Neural cell (in vitro differentiated cells): Measurements from ENCODE around the gene STK10. TPM values are rescaled to one million over a fixed set of nuclear protein-coding genes. Genes with fewer than 3 reads are reported as not detected.

Source experiments
- H2AFZ ChIP-seq: fragments of 200-600, 300-800 bp; sonication (generic), shearing (Covaris generic); 2 replicates; pipeline ENCODE4 v1.6.0; 2014; ENCODE audit warnings: low read depth, mild to moderate bottlenecking, antibody characterized with exemption, low read length, moderate library complexity
- H3F3A ChIP-seq: fragments of 200-600 bp; shearing (Covaris generic); 2 replicates; pipeline ENCODE4 v1.6.1; 2016; ENCODE audit warnings: mild to moderate bottlenecking, moderate library complexity, mixed read lengths, antibody characterized with exemption, low read length; ENCODE audit not compliant: insufficient read depth, poor library complexity, severe bottlenecking
- H3K27ac ChIP-seq: fragments of 200-600, 300-800 bp; sonication (generic), shearing (Covaris generic); 2 replicates; pipeline ENCODE4 v1.5.1; 2014; ENCODE audit warnings: mild to moderate bottlenecking, low read length, moderate library complexity
- H3K27me3 ChIP-seq: fragments of 300-800, 200-600 bp; sonication (generic), shearing (Covaris generic); 2 replicates; pipeline ENCODE4 v1.6.0; 2014; ENCODE audit warnings: mild to moderate bottlenecking, low read depth, low read length, moderate library complexity; ENCODE audit not compliant: insufficient read depth
- H3K36me3 ChIP-seq: fragments of 300-800, 200-600 bp; sonication (generic), shearing (Covaris generic); 2 replicates; pipeline ENCODE4 v1.5.1; 2014; ENCODE audit warnings: mild to moderate bottlenecking, antibody characterized with exemption, low read length, moderate library complexity; ENCODE audit not compliant: insufficient read depth
- H3K4me2 ChIP-seq: fragments of 300-800, 200-600 bp; sonication (generic), shearing (Covaris generic); 2 replicates; pipeline ENCODE4 v1.6.0; 2014; ENCODE audit warnings: mild to moderate bottlenecking, low read length
- H3K4me3 ChIP-seq: fragments of 300-800, 200-600 bp; sonication (generic), shearing (Covaris generic); 2 replicates; pipeline ENCODE4 v1.5.1; 2014; ENCODE audit warnings: mild to moderate bottlenecking, low read length, moderate library complexity
- H3K79me2 ChIP-seq: fragments of 200-600 bp; shearing (Covaris generic); replicated peaks from 2 replicates; pipeline ENCODE4 v1.6.0; 2014; ENCODE audit warnings: mild to moderate bottlenecking, low read length, moderate library complexity; ENCODE audit not compliant: insufficient read depth
- H3K9ac ChIP-seq: fragments of 300-800, 200-600 bp; sonication (generic), shearing (Covaris generic); 2 replicates; pipeline ENCODE4 v1.6.1; 2016; ENCODE audit warnings: mild to moderate bottlenecking, low read length, mixed read lengths
- H3K9me2 ChIP-seq: fragments of 200-600 bp; shearing (Covaris generic); 2 replicates; pipeline ENCODE4 v1.6.1; 2016; ENCODE audit warnings: mild to moderate bottlenecking, low read length, mixed read lengths; ENCODE audit not compliant: insufficient read depth
- H3K9me3 ChIP-seq: fragments of 200-600, 300-800 bp; sonication (generic), shearing (Covaris generic); 2 replicates; pipeline ENCODE4 v1.6.1; 2016; ENCODE audit warnings: mild to moderate bottlenecking, mixed run types, low read length, moderate library complexity, mixed read lengths
- H4K20me1 ChIP-seq: fragments of 200-600 bp; shearing (Covaris generic); 2 replicates; pipeline ENCODE4 v1.6.1; 2016; ENCODE audit warnings: mild to moderate bottlenecking, mixed run types; ENCODE audit not compliant: insufficient read depth
- CTCF ChIP-seq: fragments of 450-650 bp; IDR thresholded peaks from 2 replicates; pipeline ENCODE4 v1.5.1; 2014; ENCODE audit warnings: antibody characterized with exemption, mild to moderate bottlenecking, moderate library complexity; ENCODE audit not compliant: poor library complexity, severe bottlenecking
- EP300 ChIP-seq: fragments of 450-650 bp; conservative IDR thresholded peaks from 2 replicates; pipeline ENCODE4 v1.6.1; 2014; ENCODE audit warnings: antibody characterized with exemption, mild to moderate bottlenecking, moderate library complexity; ENCODE audit not compliant: poor library complexity, severe bottlenecking
- EZH2 ChIP-seq: fragments of 200-600, 300-800 bp; shearing (Covaris generic), sonication (generic); IDR thresholded peaks from 2 replicates; pipeline ENCODE4 v1.6.1; 2014; ENCODE audit warnings: antibody characterized with exemption, low read length, borderline replicate concordance, mild to moderate bottlenecking; ENCODE audit not compliant: insufficient read depth, poor library complexity, severe bottlenecking
- MXI1 ChIP-seq: fragments of 450-650 bp; conservative IDR thresholded peaks from 2 replicates; pipeline ENCODE4 v1.6.1; 2014; ENCODE audit warnings: antibody characterized with exemption, mild to moderate bottlenecking; ENCODE audit not compliant: poor library complexity, severe bottlenecking
- POLR2AphosphoS5 ChIP-seq: IDR thresholded peaks from 2 replicates; pipeline ENCODE4 v1.6.1; 2012
- RAD21 ChIP-seq: fragments of 450-650 bp; conservative IDR thresholded peaks from 2 replicates; pipeline ENCODE4 v1.6.1; 2014; ENCODE audit warnings: antibody characterized with exemption, mild to moderate bottlenecking, moderate library complexity
- REST ChIP-seq: IDR thresholded peaks from 2 replicates; pipeline ENCODE4 v1.6.1; 2012; ENCODE audit warnings: borderline replicate concordance
- SMC3 ChIP-seq: fragments of 450-650 bp; conservative IDR thresholded peaks from 2 replicates; pipeline ENCODE4 v1.6.1; 2014; ENCODE audit warnings: antibody characterized with exemption, mild to moderate bottlenecking, moderate library complexity; ENCODE audit not compliant: poor library complexity
- TAF1 ChIP-seq: IDR thresholded peaks from 2 replicates; pipeline ENCODE4 v1.6.1; 2012; ENCODE audit warnings: low read depth
- polyA plus RNA-seq: library from polyadenylated mRNA; depleted of rRNA; stranded (reverse); fragments of >200 nt; gene quantifications from 2 replicates; pipeline ENCODE4 v1.2.3, GENCODE V29; 2014

Gene STK10
- polyA plus RNA-seq, 1 donor from 2014 or later: 8.2 TPM

GRCh38 chr5:172098883-172099282, 89.1 kb downstream of the STK10 start:
- Histone ChIP-seq H3K27ac (no peak overlapping the region), H3K27me3 (no peaks in the 10 kb centered on the region), H3K36me3 (no peaks in the 10 kb centered on the region), H2AFZ (no peak overlapping the region), H3K9me2 (no peaks in the 10 kb centered on the region), H3F3A (no peaks in the 10 kb centered on the region), H3K4me2 (no peak overlapping the region), H3K9me3 (no peaks in the 10 kb centered on the region), H3K4me3 (no peak overlapping the region), H3K79me2 (no peaks in the 10 kb centered on the region), H3K9ac (no peak overlapping the region), H4K20me1 (no peaks in the 10 kb centered on the region)
- TF ChIP-seq TAF1: no peak
- TF ChIP-seq CTCF: no peak

DNA sequence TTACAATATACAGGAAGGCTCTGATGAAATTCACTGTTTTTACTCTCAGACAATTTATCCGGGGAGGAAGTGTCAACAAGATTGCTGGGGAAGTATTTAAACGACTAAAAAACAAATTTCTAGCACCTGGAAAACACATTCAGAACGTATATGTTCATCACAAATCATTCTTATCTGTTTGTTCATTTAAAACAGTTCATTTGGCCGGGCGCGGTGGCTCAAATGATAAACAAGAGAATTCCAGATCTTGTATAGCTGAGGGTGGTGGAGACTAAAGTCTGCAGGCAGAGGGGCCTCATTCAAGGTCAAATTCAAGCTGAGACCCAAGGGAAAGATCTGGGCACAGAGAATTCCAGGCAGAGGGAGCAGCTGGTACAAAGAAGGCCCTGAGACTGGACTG, 90.0 kb downstream of the STK10 start:
- Histone ChIP-seq H3K4me2 (no peak overlapping the region), H3F3A (no peaks in the 10 kb centered on the region), H2AFZ (no peak overlapping the region), H3K9me3 (no peaks in the 10 kb centered on the region), H3K79me2 (no peaks in the 10 kb centered on the region), H3K4me3 (no peak overlapping the region), H4K20me1 (no peaks in the 10 kb centered on the region), H3K27ac (no peak overlapping the region), H3K9me2 (no peaks in the 10 kb centered on the region), H3K36me3 (no peaks in the 10 kb centered on the region), H3K9ac (no peak overlapping the region), H3K27me3 (no peaks in the 10 kb centered on the region)
- TF ChIP-seq POLR2AphosphoS5 (no peak), REST (no peak), CTCF (no peak), SMC3 (no peak), EZH2 (no peak), MXI1 (no peak), RAD21 (no peak), TAF1 (no peak), EP300 (no peak)
